Forelimb muscle (tissue), 1 donor: ENCODE results near the gene TBX10. TPM values are rescaled to one million over a fixed set of nuclear protein-coding genes. Genes with fewer than 3 reads are reported as not detected.
"Not testable (repeated sequence)": the region's sequence is repeated elsewhere in the genome, so short reads cannot be mapped to it uniquely, and the experiment has no call there.

Source experiments
- DNase-seq: peaks from one replicate; pipeline ENCODE4 v3.0.0-alpha.2; 2013; ENCODE audit warnings: low read depth
- polyA plus RNA-seq: library from polyadenylated mRNA; unstranded; fragments of 120-200 nt; gene quantifications from one replicate; pipeline ENCODE4 v1.2.1, GENCODE V29; 2013; ENCODE audit not compliant: insufficient read length

The TBX10 gene
- polyA plus RNA-seq, 1 donor: not detected

GRCh38 chr11:67632175-67632981 is 7.2 kb downstream of the TBX10 start:
- no peak for DNase-seq

GRCh38 chr11:67631853-67632174 is 7.7 kb downstream of the TBX10 start:
- DNase-seq: no peak

- DNase-seq: no peak
Measured at GRCh38 chr11:67631411-67631810, 8.2 kb downstream of the TBX10 start.

- DNase-seq: no peak
Measured at GRCh38 chr11:67630943-67631331, 8.6 kb downstream of the TBX10 start.

GRCh38 chr11:67630228-67630942 is 9.2 kb downstream of the TBX10 start:
- DNase-seq: peak; percentile 81

- DNase-seq: peak; percentile 26
Measured at GRCh38 chr11:67629386-67630227, 10.0 kb downstream of the TBX10 start, which contains the start of gene NUDT8. Gene NUDT8 (minus strand): TSS chr11:67629937. CDS start chr11:67629911, 26 bp downstream.

GRCh38 chr11:67628710-67629385 is 10.7 kb downstream of the TBX10 start:
- DNase-seq: no peak

GRCh38 chr11:67627812-67628624 is 11.5 kb downstream of the TBX10 start:
- no peak for DNase-seq

GRCh38 chr11:67627441-67627811 is 12.1 kb downstream of the TBX10 start:
- no peak for DNase-seq

- no peak for DNase-seq
Measured at GRCh38 chr11:67626970-67627369, 12.6 kb downstream of the TBX10 start.

GRCh38 chr11:67626131-67626833 is 13.3 kb downstream of the TBX10 start:
- not testable (repeated sequence) for DNase-seq

- not testable (repeated sequence) for DNase-seq
Measured at GRCh38 chr11:67623795-67624194, 15.8 kb downstream of the TBX10 start.

- DNase-seq: not testable (repeated sequence)
Measured at GRCh38 chr11:67622905-67623304, 16.7 kb downstream of the TBX10 start.

- DNase-seq: not testable (repeated sequence)
Measured at GRCh38 chr11:67621928-67622327, 17.6 kb downstream of the TBX10 start.

GRCh38 chr11:67620621-67621020 is 18.9 kb downstream of the TBX10 start:
- DNase-seq: not testable (repeated sequence)

- DNase-seq: not testable (repeated sequence)
Measured at GRCh38 chr11:67619683-67620618, 19.6 kb downstream of the TBX10 start.

GRCh38 chr11:67618901-67619659 is 20.5 kb downstream of the TBX10 start:
- DNase-seq: not testable (repeated sequence)
